T-helper 17 cell (primary cell): ENCODE measurements around the gene NFKB1. TPM values are rescaled to one million over a fixed set of nuclear protein-coding genes. Genes with fewer than 3 reads are reported as not detected.

Experiments
- ATAC-seq: fragments of 150-1000 bp; cut with Tn5 transposase; 2 replicates; pipeline ENCODE4 v1.10.0; 2021; ENCODE audit warnings: mild to moderate bottlenecking, moderate library complexity
- DNase-seq, 3 donors: peaks; one replicate each; pipeline versions ENCODE4 v3.0.0 to v3.0.0-alpha.2; 2020 to 2021
- H3K9me3 ChIP-seq: one replicate; pipeline ENCODE4 v1.7.0; 2013; ENCODE audit warnings: low read length, mild to moderate bottlenecking; ENCODE audit not compliant: control insufficient read depth, poor library complexity, severe bottlenecking
- H3K27ac Mint-ChIP-seq: one replicate; pipeline ENCODE4 v1.8.0; 2022; ENCODE audit warnings: mild to moderate bottlenecking, moderate library complexity, mixed read lengths
- H3K27me3 Mint-ChIP-seq: one replicate; pipeline ENCODE4 v1.8.0; 2022; ENCODE audit warnings: mixed read lengths
- H3K36me3 Mint-ChIP-seq: one replicate; pipeline ENCODE4 v1.8.0; 2022; ENCODE audit warnings: low read depth, mixed read lengths
- H3K4me1 Mint-ChIP-seq: one replicate; pipeline ENCODE4 v1.8.0; 2022; ENCODE audit warnings: mild to moderate bottlenecking, mixed read lengths
- H3K4me3 Mint-ChIP-seq: one replicate; pipeline ENCODE4 v1.8.0; 2022; ENCODE audit warnings: mild to moderate bottlenecking, moderate library complexity, mixed read lengths
- total RNA-seq, 4 donors: library from RNA in 2 of 4; stranded (reverse) in 2 of 4; gene quantifications; one replicate each; pipeline ENCODE4 v1.2.3 and lab custom pipeline; 2022 to 2026

The NFKB1 gene
- total RNA-seq, 2 donors from 2014 or later, result 251 to 277 TPM

DNA sequence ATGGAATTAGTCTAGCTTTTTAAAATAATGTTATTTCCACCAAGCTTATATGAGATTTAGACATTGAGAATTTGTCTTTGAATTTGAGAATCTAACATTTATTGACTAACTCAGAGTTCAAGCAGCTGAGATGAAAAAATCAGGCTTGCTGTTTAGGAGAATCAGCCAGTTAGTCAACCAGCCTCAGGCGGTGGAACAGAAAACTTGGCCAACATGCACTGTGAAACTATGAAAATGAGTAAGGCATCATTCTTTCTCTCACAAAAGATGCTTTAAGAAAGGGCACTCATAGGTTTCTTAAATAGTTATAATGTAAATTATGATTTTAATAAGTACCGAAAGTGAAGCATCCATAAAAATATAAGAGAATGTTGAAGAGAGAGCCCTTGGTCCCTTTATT lies 84.2 kb downstream of the NFKB1 start:
- H3K4me1 Mint-ChIP-seq, result peaks cover 54% of the 10 kb centered on the region
- ATAC-seq (no peak), DNase-seq (no peak)
- H3K36me3 Mint-ChIP-seq, result peaks cover 14% of the 10 kb centered on the region
- H3K27ac Mint-ChIP-seq, result peak overlapping the region; percentile 90
- no peaks in the 10 kb centered on the region for H3K9me3 ChIP-seq
- no peaks in the 10 kb centered on the region for H3K27me3 Mint-ChIP-seq
- H3K4me3 Mint-ChIP-seq, result peak overlapping the region; percentile 73

- Mint-ChIP-seq H3K27me3 (no peaks in the 10 kb centered on the region), H3K4me1 (peaks cover 57% of the 10 kb centered on the region), H3K36me3 (peaks cover 12% of the 10 kb centered on the region), H3K27ac (peak overlapping the region; percentile 90), H3K4me3 (peak overlapping the region; percentile 73)
- no peaks in the 10 kb centered on the region for H3K9me3 ChIP-seq
- ATAC-seq, result peak; percentile 32
- DNase-seq, result no peak
Measured at GRCh38 chr4:102586002-102586643, 85.0 kb downstream of the NFKB1 start.

DNA sequence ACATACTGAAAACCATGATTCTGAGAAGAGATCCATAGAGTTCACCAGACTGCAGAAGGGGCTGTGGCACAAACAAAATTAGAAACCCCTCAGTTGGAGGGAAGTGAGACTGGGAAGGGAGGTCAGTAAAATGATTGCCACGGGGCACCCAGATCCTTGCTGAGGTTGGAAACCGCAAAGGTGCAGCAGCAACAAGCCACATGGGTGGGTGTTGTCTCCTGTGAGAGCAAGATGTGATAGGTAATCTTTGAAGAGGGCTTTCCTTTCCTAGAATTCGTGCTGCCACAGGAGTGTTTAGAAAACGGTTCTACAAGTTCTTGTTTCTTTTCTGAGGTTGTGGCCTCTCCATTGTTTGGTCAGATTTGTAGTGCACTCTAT lies 85.5 kb downstream of the NFKB1 start:
- Mint-ChIP-seq H3K27me3 (no peaks in the 10 kb centered on the region), H3K36me3 (peaks cover 12% of the 10 kb centered on the region), H3K27ac (peak overlapping the region; percentile 90), H3K4me3 (peak overlapping the region; percentile 73), H3K4me1 (peaks cover 60% of the 10 kb centered on the region)
- ATAC-seq (peak; percentile 64), DNase-seq (no peak)
- no peaks in the 10 kb centered on the region for H3K9me3 ChIP-seq

GRCh38 chr4:102589743-102590142 lies 88.6 kb downstream of the NFKB1 start:
- DNase-seq, result no peak
- no peak for ATAC-seq
- Mint-ChIP-seq H3K27me3 (no peaks in the 10 kb centered on the region), H3K4me3 (peak overlapping the region; percentile 84), H3K36me3 (peaks cover 15% of the 10 kb centered on the region), H3K4me1 (peaks cover 80% of the 10 kb centered on the region), H3K27ac (peak overlapping the region; percentile 90)
- H3K9me3 ChIP-seq, result no peaks in the 10 kb centered on the region

- Mint-ChIP-seq H3K27ac (peak overlapping the region; percentile 90), H3K27me3 (no peaks in the 10 kb centered on the region), H3K4me3 (peak overlapping the region; percentile 28), H3K36me3 (peaks cover 22% of the 10 kb centered on the region), H3K4me1 (peaks cover 72% of the 10 kb centered on the region)
- H3K9me3 ChIP-seq, result no peaks in the 10 kb centered on the region
- ATAC-seq (no peak), DNase-seq (no peak)
Measured at GRCh38 chr4:102592256-102592655, 91.1 kb downstream of the NFKB1 start.

- peaks cover 24% of the 10 kb centered on the region for H3K36me3 Mint-ChIP-seq
- DNase-seq (no peak), ATAC-seq (no peak)
- H3K9me3 ChIP-seq, result no peaks in the 10 kb centered on the region
- H3K27me3 Mint-ChIP-seq, result no peaks in the 10 kb centered on the region
- H3K4me1 Mint-ChIP-seq, result peaks cover 72% of the 10 kb centered on the region
- H3K4me3 Mint-ChIP-seq, result peak overlapping the region; percentile 73
- peak overlapping the region; percentile 90 for H3K27ac Mint-ChIP-seq
Measured at GRCh38 chr4:102593147-102593546, 92.0 kb downstream of the NFKB1 start.

DNA sequence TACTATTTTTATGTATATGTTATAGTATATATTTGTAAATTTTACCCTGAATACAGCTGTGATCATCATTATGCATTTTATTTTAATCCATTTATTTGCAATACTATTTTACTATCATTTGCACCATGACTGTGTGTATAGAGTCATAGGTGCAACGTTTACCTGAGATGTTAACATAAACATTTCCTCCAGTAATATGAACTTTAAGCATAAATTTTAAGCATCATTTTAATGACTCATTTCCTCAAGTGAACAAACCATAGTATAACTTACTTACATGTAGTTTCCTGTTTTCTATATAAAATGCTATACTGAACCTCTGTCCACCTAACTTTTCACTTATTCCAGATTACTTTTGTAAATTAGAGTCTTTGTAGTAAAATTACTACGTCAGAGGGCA lies 92.8 kb downstream of the NFKB1 start:
- no peaks in the 10 kb centered on the region for H3K27me3 Mint-ChIP-seq
- H3K4me1 Mint-ChIP-seq, result peaks cover 77% of the 10 kb centered on the region
- H3K36me3 Mint-ChIP-seq, result peaks cover 24% of the 10 kb centered on the region
- DNase-seq, result no peak
- ATAC-seq, result no peak
- no peaks in the 10 kb centered on the region for H3K9me3 ChIP-seq
- H3K27ac Mint-ChIP-seq, result peak overlapping the region; percentile 79
- no peak overlapping the region for H3K4me3 Mint-ChIP-seq

GRCh38 chr4:102596532-102596931 lies 95.4 kb downstream of the NFKB1 start:
- ATAC-seq, result no peak
- H3K4me3 Mint-ChIP-seq, result peak overlapping the region; percentile 83
- peaks cover 14% of the 10 kb centered on the region for H3K36me3 Mint-ChIP-seq
- H3K27me3 Mint-ChIP-seq, result no peaks in the 10 kb centered on the region
- H3K9me3 ChIP-seq, result no peaks in the 10 kb centered on the region
- DNase-seq, result no peak
- H3K27ac Mint-ChIP-seq, result peak overlapping the region; percentile 93
- H3K4me1 Mint-ChIP-seq, result peaks cover 76% of the 10 kb centered on the region

DNA sequence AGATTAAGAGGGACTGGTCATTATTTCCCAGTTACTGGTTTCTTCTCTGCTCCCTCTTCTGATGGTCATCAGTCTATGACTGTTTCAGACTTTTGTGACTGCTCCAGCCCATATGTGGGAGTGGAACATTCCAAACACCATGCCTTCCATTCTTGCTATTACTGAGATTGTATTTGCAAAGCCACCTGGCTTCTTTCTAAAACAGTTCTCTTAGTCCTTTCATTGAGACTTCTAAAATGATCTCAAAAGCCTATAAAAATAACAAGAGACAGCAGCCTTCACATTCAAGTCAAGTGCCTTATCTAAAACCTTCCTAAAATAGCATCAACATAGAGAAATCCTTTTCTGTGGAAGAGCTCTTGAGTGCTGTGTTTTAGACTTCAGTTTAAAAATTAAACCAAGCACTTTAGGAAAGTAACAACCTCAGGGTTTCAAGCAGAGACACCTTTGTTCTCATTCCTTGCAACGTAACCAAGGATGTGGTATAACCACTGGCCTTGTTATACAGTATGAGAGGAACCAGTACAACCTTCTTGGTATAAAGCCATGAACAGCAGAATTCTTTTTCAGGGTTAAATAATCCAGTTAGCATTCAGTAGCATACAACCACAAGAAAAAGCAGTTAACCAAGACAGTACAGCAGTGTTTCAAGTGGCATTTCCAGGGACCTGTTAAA lies 97.1 kb downstream of the NFKB1 start:
- Mint-ChIP-seq H3K36me3 (peaks cover 12% of the 10 kb centered on the region), H3K27ac (peak overlapping the region; percentile 93), H3K4me1 (peaks cover 61% of the 10 kb centered on the region), H3K27me3 (no peaks in the 10 kb centered on the region), H3K4me3 (peak overlapping the region; percentile 83)
- H3K9me3 ChIP-seq, result no peaks in the 10 kb centered on the region
- no peak for DNase-seq
- ATAC-seq, result peak; percentile 91

DNA sequence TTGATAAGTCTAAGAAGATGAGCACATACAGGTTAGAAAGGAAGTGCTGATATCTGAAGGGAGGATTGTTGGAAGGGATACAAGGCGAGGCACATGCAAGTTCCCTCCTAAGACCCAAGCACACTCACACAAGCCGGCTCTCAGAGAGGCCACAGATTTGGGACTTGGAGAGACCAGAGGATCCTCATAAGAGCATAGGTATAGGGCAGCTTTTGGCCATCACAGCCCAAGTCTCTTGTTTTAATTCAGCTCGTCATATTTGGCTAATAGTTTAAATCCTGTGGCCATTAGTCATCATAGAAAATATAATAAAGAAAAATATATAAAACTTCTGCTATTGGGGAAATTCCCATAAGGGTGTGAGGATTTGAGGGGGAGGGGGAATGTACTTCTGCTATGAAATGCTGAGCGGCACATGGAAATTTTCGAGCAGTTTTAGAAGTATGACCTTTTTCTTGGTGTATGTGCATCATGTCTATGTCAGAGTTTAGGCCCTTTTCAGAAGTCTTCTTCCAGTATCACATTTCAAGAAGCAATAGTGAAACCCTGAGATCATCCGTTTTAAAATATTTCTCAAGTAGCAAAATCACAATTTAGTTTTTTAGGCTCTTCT lies 97.7 kb downstream of the NFKB1 start:
- peak; percentile 26 for ATAC-seq
- Mint-ChIP-seq H3K27ac (peak overlapping the region; percentile 93), H3K4me1 (peaks cover 59% of the 10 kb centered on the region), H3K36me3 (peaks cover 12% of the 10 kb centered on the region), H3K4me3 (peak overlapping the region; percentile 83), H3K27me3 (no peaks in the 10 kb centered on the region)
- DNase-seq, result no peak
- H3K9me3 ChIP-seq, result no peaks in the 10 kb centered on the region

DNA sequence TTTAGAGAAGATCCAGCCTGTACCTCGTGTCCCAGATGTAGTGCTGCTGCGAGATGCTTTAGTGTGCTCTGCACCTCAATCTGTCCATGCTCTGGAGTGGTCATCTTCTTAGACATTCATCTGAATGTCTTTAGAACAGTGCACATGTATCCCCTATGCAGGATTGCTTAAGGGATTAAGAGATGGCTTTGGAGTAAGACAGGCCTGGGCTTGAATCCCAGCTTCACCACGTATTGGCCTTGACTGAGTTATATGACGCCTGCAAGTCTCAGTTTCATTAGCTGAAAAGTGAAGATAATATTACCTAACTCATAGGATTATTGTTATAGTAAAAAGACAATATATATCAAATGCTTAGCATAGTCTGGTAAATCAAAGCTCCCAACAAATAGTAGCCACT lies 98.3 kb downstream of the NFKB1 start:
- no peak for DNase-seq
- peak overlapping the region; percentile 93 for H3K27ac Mint-ChIP-seq
- peaks cover 12% of the 10 kb centered on the region for H3K36me3 Mint-ChIP-seq
- H3K27me3 Mint-ChIP-seq, result no peaks in the 10 kb centered on the region
- no peaks in the 10 kb centered on the region for H3K9me3 ChIP-seq
- peaks cover 55% of the 10 kb centered on the region for H3K4me1 Mint-ChIP-seq
- H3K4me3 Mint-ChIP-seq, result peak overlapping the region; percentile 1
- no peak for ATAC-seq

DNA sequence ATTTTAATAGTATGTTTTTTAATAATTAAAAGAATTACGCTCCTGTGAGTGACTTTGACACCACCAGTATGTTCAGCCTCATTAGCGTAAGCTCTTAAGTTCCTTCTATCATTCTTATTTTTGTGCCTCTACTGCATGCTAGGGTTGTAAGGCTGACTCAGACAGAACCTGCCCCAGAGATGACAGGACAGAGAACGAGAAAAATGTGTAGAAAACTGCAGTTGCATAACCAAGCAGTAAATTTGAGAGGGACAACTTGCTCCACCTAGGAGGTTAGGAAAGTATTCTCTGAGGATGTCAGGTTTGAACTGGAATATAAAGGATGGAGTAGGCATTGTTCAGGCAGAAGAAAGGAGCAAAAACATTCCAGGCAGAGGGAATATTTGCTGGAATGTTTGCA lies 98.7 kb downstream of the NFKB1 start:
- H3K9me3 ChIP-seq, result no peaks in the 10 kb centered on the region
- DNase-seq, result no peak
- Mint-ChIP-seq H3K36me3 (peaks cover 12% of the 10 kb centered on the region), H3K27ac (peak overlapping the region; percentile 93), H3K4me1 (peaks cover 53% of the 10 kb centered on the region), H3K4me3 (peak overlapping the region; percentile 56), H3K27me3 (no peaks in the 10 kb centered on the region)
- no peak for ATAC-seq

GRCh38 chr4:102600689-102601088 lies 99.5 kb downstream of the NFKB1 start:
- Mint-ChIP-seq H3K4me3 (no peak overlapping the region), H3K4me1 (peaks cover 56% of the 10 kb centered on the region), H3K36me3 (peaks cover 12% of the 10 kb centered on the region), H3K27me3 (no peaks in the 10 kb centered on the region), H3K27ac (peak overlapping the region; percentile 93)
- H3K9me3 ChIP-seq, result no peaks in the 10 kb centered on the region
- no peak for ATAC-seq
- DNase-seq, result no peak
